WTC11 (cell line): ENCODE data around the gene ARHGAP22. TPM values are rescaled to one million over a fixed set of nuclear protein-coding genes. Genes with fewer than 3 reads are reported as not detected.

Source experiments
- ATAC-seq: fragments of 200-7000 bp; cut with Tn5 transposase; 2 replicates; pipeline ENCODE4 v1.10.0; 2021; ENCODE audit warnings: mild to moderate bottlenecking, moderate library complexity
- CTCF ChIA-PET: fragments of 300-600 bp; sonication (Branson Sonifier 250); formaldehyde crosslinking; loops from one replicate; lab custom pipeline; 2021; ENCODE audit warnings: antibody characterized with exemption; lab: Charles Lee
- POLR2A ChIA-PET: fragments of 350-600 bp; sonication (Branson Sonifier 250); formaldehyde crosslinking; loops from one replicate; lab custom pipeline; 2021; ENCODE audit warnings: antibody characterized with exemption; lab: Charles Lee
- DNase-seq: peaks from one replicate; pipeline ENCODE4 v3.0.0; 2021; ENCODE audit warnings: low spot score
- H3K27ac Mint-ChIP-seq: 2 replicates; pipeline ENCODE4 v1.8.0; 2021; ENCODE audit warnings: mixed read lengths
- H3K27me3 Mint-ChIP-seq: 2 replicates; pipeline ENCODE4 v1.8.0; 2021; ENCODE audit warnings: low read depth, mild to moderate bottlenecking, moderate library complexity, mixed read lengths
- H3K36me3 Mint-ChIP-seq: 2 replicates; pipeline ENCODE4 v1.8.0; 2021; ENCODE audit warnings: mixed read lengths
- H3K4me1 Mint-ChIP-seq: 2 replicates; pipeline ENCODE4 v1.8.0; 2022; ENCODE audit warnings: mixed read lengths
- H3K4me3 Mint-ChIP-seq: 2 replicates; pipeline ENCODE4 v1.8.0; 2021; ENCODE audit warnings: mild to moderate bottlenecking, moderate library complexity, mixed read lengths
- H3K9me3 Mint-ChIP-seq: 2 replicates; pipeline ENCODE4 v1.8.0; 2021; ENCODE audit warnings: mixed read lengths
- CBFB ChIP-seq: sonication (generic); formaldehyde crosslinking; IDR thresholded peaks from 2 replicates; pipeline ENCODE4 v1.8.1; 2022; ENCODE audit warnings: mild to moderate bottlenecking, low read depth, missing genetic modification reagents
- CREM ChIP-seq: sonication (generic); formaldehyde crosslinking; IDR thresholded peaks from 2 replicates; pipeline ENCODE4 v1.8.1; 2022; ENCODE audit warnings: mild to moderate bottlenecking, missing genetic modification reagents, moderate library complexity
- EMX1 ChIP-seq: fragments of 250-450 bp; sonication (Bioruptor Pico); IDR thresholded peaks from 2 replicates; pipeline ENCODE4 v1.8.0; 2021; ENCODE audit warnings: mild to moderate bottlenecking
- FOXP1 ChIP-seq: sonication (generic); formaldehyde crosslinking; IDR thresholded peaks from 2 replicates; pipeline ENCODE4 v1.8.0; 2022; ENCODE audit warnings: missing genetic modification reagents, mild to moderate bottlenecking, moderate library complexity, borderline replicate concordance
- GABPB1 ChIP-seq: sonication (generic); formaldehyde crosslinking; IDR thresholded peaks from 2 replicates; pipeline ENCODE4 v1.8.1; 2023; ENCODE audit warnings: mild to moderate bottlenecking, missing genetic modification reagents
- JAZF1 ChIP-seq: fragments of 250-450 bp; sonication (Bioruptor Pico); IDR thresholded peaks from 2 replicates; pipeline ENCODE4 v1.9.0; 2021; ENCODE audit warnings: moderate library complexity, mild to moderate bottlenecking, inconsistent platforms
- JUN ChIP-seq: sonication (generic); formaldehyde crosslinking; IDR thresholded peaks from 2 replicates; pipeline ENCODE4 v1.8.0; 2023; ENCODE audit warnings: mild to moderate bottlenecking, missing genetic modification reagents
- MXD4 ChIP-seq: fragments of 250-450 bp; sonication (Bioruptor Pico); IDR thresholded peaks from 2 replicates; pipeline ENCODE4 v1.8.0; 2021; ENCODE audit warnings: mild to moderate bottlenecking, moderate library complexity, borderline replicate concordance
- NR2C2 ChIP-seq: sonication (generic); formaldehyde crosslinking; IDR thresholded peaks from 2 replicates; pipeline ENCODE4 v1.8.0; 2022; ENCODE audit warnings: mild to moderate bottlenecking, missing genetic modification reagents
- OVOL2 ChIP-seq: fragments of 250-450 bp; sonication (Bioruptor Pico); IDR thresholded peaks from 2 replicates; pipeline ENCODE4 v1.9.0; 2021; ENCODE audit warnings: mild to moderate bottlenecking, borderline replicate concordance
- RORB ChIP-seq: fragments of 250-450 bp; sonication (Bioruptor Pico); IDR thresholded peaks from 2 replicates; pipeline ENCODE4 v1.9.0; 2021; ENCODE audit warnings: mild to moderate bottlenecking
- SMAD3 ChIP-seq: sonication (generic); formaldehyde crosslinking; IDR thresholded peaks from 2 replicates; pipeline ENCODE4 v1.8.0; 2022; ENCODE audit warnings: missing genetic modification reagents, mild to moderate bottlenecking, borderline replicate concordance
- SMAD4 ChIP-seq: sonication (generic); formaldehyde crosslinking; IDR thresholded peaks from 2 replicates; pipeline ENCODE4 v1.8.0; 2022; ENCODE audit warnings: mild to moderate bottlenecking, missing genetic modification reagents
- SOX15 ChIP-seq: fragments of 250-450 bp; sonication (Bioruptor Pico); IDR thresholded peaks from 2 replicates; pipeline ENCODE4 v1.9.0; 2021; ENCODE audit warnings: mild to moderate bottlenecking
- SP1 ChIP-seq: sonication (generic); formaldehyde crosslinking; conservative IDR thresholded peaks from 2 replicates; pipeline ENCODE4 v1.8.1; 2022; ENCODE audit warnings: missing genetic modification reagents
- TEAD4 ChIP-seq: sonication (generic); formaldehyde crosslinking; IDR thresholded peaks from 2 replicates; pipeline ENCODE4 v1.8.0; 2022; ENCODE audit warnings: mild to moderate bottlenecking, missing genetic modification reagents
- USF2 ChIP-seq: sonication (generic); formaldehyde crosslinking; IDR thresholded peaks from 2 replicates; pipeline ENCODE4 v1.8.1; 2023; ENCODE audit warnings: mild to moderate bottlenecking, missing genetic modification reagents, moderate library complexity
- ZNF138 ChIP-seq: sonication (generic); formaldehyde crosslinking; conservative IDR thresholded peaks from 2 replicates; pipeline ENCODE4 v1.8.1; 2022; ENCODE audit warnings: mild to moderate bottlenecking, moderate library complexity, missing genetic modification reagents
- ZNF219 ChIP-seq: sonication (generic); formaldehyde crosslinking; IDR thresholded peaks from 2 replicates; pipeline ENCODE4 v1.8.0; 2023; ENCODE audit warnings: missing genetic modification reagents, mild to moderate bottlenecking, borderline replicate concordance
- ZNF317 ChIP-seq: sonication (generic); formaldehyde crosslinking; IDR thresholded peaks from 2 replicates; pipeline ENCODE4 v1.8.1; 2023; ENCODE audit warnings: low read depth, mild to moderate bottlenecking, moderate library complexity, missing genetic modification reagents, borderline replicate concordance
- total RNA-seq: library from RNA; stranded (reverse); gene quantifications from 3 replicates; pipeline ENCODE4 v1.2.3, GENCODE V29; 2021
- TF ChIP-seq, protein P1 (sequence below): sonication (generic); formaldehyde crosslinking; conservative IDR thresholded peaks from 2 replicates; pipeline ENCODE4 v1.8.1; 2023; ENCODE audit warnings: mild to moderate bottlenecking, low read depth, missing genetic modification reagents, moderate library complexity
- TF ChIP-seq, protein P2 (sequence below): sonication (generic); formaldehyde crosslinking; IDR thresholded peaks from 2 replicates; pipeline ENCODE4 v1.8.1; 2023; ENCODE audit warnings: mild to moderate bottlenecking, moderate library complexity, missing genetic modification reagents
- TF ChIP-seq, protein P3 (sequence below): sonication (generic); formaldehyde crosslinking; IDR thresholded peaks from 2 replicates; pipeline ENCODE4 v1.8.1; 2022; ENCODE audit warnings: low read depth, mild to moderate bottlenecking, moderate library complexity, missing genetic modification reagents, borderline replicate concordance

The ARHGAP22 gene
- total RNA-seq, 1 experiment from 2014 or later, result 8.6 TPM

DNA sequence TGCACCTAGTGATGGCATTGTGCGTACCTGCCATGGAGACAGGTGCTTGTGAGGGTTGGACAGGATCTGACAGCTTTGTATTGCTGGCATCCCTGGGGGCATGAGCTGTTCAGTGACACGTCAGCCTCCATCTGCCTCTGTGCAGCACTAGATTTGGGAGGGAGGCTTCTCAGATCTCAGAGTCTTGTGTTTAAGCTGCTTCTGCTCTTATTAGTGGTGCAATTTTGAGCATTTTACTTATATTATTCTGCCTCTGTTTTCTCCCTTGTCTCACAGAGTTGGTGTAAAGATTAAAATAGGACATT, 5.1 kb downstream of the ARHGAP22 start (continued):
- TF ChIP-seq, protein P1, sequence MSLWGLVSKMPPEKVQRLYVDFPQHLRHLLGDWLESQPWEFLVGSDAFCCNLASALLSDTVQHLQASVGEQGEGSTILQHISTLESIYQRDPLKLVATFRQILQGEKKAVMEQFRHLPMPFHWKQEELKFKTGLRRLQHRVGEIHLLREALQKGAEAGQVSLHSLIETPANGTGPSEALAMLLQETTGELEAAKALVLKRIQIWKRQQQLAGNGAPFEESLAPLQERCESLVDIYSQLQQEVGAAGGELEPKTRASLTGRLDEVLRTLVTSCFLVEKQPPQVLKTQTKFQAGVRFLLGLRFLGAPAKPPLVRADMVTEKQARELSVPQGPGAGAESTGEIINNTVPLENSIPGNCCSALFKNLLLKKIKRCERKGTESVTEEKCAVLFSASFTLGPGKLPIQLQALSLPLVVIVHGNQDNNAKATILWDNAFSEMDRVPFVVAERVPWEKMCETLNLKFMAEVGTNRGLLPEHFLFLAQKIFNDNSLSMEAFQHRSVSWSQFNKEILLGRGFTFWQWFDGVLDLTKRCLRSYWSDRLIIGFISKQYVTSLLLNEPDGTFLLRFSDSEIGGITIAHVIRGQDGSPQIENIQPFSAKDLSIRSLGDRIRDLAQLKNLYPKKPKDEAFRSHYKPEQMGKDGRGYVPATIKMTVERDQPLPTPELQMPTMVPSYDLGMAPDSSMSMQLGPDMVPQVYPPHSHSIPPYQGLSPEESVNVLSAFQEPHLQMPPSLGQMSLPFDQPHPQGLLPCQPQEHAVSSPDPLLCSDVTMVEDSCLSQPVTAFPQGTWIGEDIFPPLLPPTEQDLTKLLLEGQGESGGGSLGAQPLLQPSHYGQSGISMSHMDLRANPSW (CRISPR knock-in tag), result no peak
- TF ChIP-seq MXD4 (CRISPR knock-in tag) (no peak), OVOL2 (CRISPR knock-in tag) (no peak), SP1 (CRISPR knock-in tag) (no peak), FOXP1 (CRISPR knock-in tag) (no peak), SMAD4 (CRISPR knock-in tag) (no peak), NR2C2 (CRISPR knock-in tag) (no peak)
- TF ChIP-seq, protein P2, sequence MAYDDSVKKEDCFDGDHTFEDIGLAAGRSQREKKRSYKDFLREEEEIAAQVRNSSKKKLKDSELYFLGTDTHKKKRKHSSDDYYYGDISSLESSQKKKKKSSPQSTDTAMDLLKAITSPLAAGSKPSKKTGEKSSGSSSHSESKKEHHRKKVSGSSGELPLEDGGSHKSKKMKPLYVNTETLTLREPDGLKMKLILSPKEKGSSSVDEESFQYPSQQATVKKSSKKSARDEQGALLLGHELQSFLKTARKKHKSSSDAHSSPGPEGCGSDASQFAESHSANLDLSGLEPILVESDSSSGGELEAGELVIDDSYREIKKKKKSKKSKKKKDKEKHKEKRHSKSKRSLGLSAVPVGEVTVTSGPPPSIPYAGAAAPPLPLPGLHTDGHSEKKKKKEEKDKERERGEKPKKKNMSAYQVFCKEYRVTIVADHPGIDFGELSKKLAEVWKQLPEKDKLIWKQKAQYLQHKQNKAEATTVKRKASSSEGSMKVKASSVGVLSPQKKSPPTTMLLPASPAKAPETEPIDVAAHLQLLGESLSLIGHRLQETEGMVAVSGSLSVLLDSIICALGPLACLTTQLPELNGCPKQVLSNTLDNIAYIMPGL (CRISPR knock-in tag), result no peak

- H3K4me1 Mint-ChIP-seq, result peaks cover 24% of the 10 kb centered on the region
- H3K27ac Mint-ChIP-seq, result no peak overlapping the region
- CTCF ChIA-PET, result interaction anchor here (0.7 to 1.5 kb wide), 4 partner anchors 9 to 57 kb away, joined by 3 to 5 read pairs (median 4); no protein-coding TSS in a partner anchor
- no peak for DNase-seq
- TF ChIP-seq TEAD4 (CRISPR knock-in tag), result no peak
- no peak for TF ChIP-seq CREM (CRISPR knock-in tag)
- no peak for TF ChIP-seq NR2C2 (CRISPR knock-in tag)
- TF ChIP-seq RORB, result no peak
- no peak for TF ChIP-seq CBFB (CRISPR knock-in tag)
- TF ChIP-seq, protein P1 (CRISPR knock-in tag), result no peak
- TF ChIP-seq GABPB1, result no peak
- TF ChIP-seq JUN (CRISPR knock-in tag), result no peak
- no peak for TF ChIP-seq JAZF1 (CRISPR knock-in tag)
- TF ChIP-seq SMAD3 (CRISPR knock-in tag), result no peak
- TF ChIP-seq USF2 (CRISPR knock-in tag), result no peak
- no peak for TF ChIP-seq SOX15
- TF ChIP-seq OVOL2 (CRISPR knock-in tag), result no peak
- TF ChIP-seq ZNF317 (CRISPR knock-in tag), result no peak
- TF ChIP-seq EMX1 (CRISPR knock-in tag), result no peak
- TF ChIP-seq ZNF138, result no peak
- TF ChIP-seq, protein P3, sequence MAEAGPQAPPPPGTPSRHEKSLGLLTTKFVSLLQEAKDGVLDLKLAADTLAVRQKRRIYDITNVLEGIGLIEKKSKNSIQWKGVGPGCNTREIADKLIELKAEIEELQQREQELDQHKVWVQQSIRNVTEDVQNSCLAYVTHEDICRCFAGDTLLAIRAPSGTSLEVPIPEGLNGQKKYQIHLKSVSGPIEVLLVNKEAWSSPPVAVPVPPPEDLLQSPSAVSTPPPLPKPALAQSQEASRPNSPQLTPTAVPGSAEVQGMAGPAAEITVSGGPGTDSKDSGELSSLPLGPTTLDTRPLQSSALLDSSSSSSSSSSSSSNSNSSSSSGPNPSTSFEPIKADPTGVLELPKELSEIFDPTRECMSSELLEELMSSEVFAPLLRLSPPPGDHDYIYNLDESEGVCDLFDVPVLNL (CRISPR knock-in tag), result no peak
- no peak for TF ChIP-seq SMAD4 (CRISPR knock-in tag)
- TF ChIP-seq, protein P2 (CRISPR knock-in tag), result no peak
- no peak for TF ChIP-seq ZNF219
- TF ChIP-seq, all 79 proteins: peak for 0
- H3K4me3 Mint-ChIP-seq, result no peak overlapping the region
- no peak for ATAC-seq
- H3K36me3 Mint-ChIP-seq, result no peaks in the 10 kb centered on the region
- H3K27me3 Mint-ChIP-seq, result peaks cover 7% of the 10 kb centered on the region
- POLR2A ChIA-PET, result no interaction called here
- H3K9me3 Mint-ChIP-seq, result no peaks in the 10 kb centered on the region
Observed at GRCh38 chr10:48598936-48599829, 5.7 kb downstream of the ARHGAP22 start.
